ENCODE measurements around the gene GINS3. TPM values are rescaled to one million over a fixed set of nuclear protein-coding genes. Genes with fewer than 3 reads are reported as not detected.

GINS3 gene
- total RNA-seq, 1 experiment from 2014 or later = 16.4 TPM

GRCh38 chr16:58448890-58449289 is 56.6 kb downstream of the GINS3 start:
- Histone ChIP-seq H2BK120ac (ENCODE audit: low read depth, low read length, poor library complexity, severe bottlenecking) (no peak overlapping the region), H4K5ac (ENCODE audit: insufficient read length, low read depth, low read length) (no peak overlapping the region), H2BK20ac (ENCODE audit: low read depth, low read length, poor library complexity, severe bottlenecking) (no peak overlapping the region), H2BK12ac (ENCODE audit: insufficient read length, low read depth, low read length) (no peak overlapping the region), H4K20me1 (ENCODE audit: control insufficient read depth, insufficient read depth, insufficient read length) (no peaks in the 10 kb centered on the region), H3K14ac (ENCODE audit: insufficient read depth, low read length) (no peak overlapping the region), H2BK5ac (ENCODE audit: insufficient read length, low read length) (no peak overlapping the region), H3T11ph (ENCODE audit: low read length) (no peak overlapping the region), H3K4me1 (ENCODE audit: insufficient read depth, low read length) (no peaks in the 10 kb centered on the region), H2BK15ac (ENCODE audit: low read depth, low read length) (no peak overlapping the region), H3K4ac (ENCODE audit: low read depth, low read length) (no peak overlapping the region), H2AK5ac (ENCODE audit: insufficient read length, low read length) (no peak overlapping the region), H3K4me2 (ENCODE audit: insufficient read depth, insufficient read length, low read length) (no peak overlapping the region), H3K18ac (ENCODE audit: insufficient read length, low read depth, low read length) (no peak overlapping the region), H3K23ac (ENCODE audit: insufficient read length, low read depth, low read length) (no peak overlapping the region), H3K9ac (ENCODE audit: extremely low read depth, insufficient read length, low read length) (no peak overlapping the region), H4K8ac (replicated peaks; ENCODE audit: insufficient read length, low read depth, low read length) (no peak overlapping the region), H4K91ac (ENCODE audit: insufficient read length, low read depth, low read length) (no peak overlapping the region), H3K27me3 (ENCODE audit: insufficient read depth, low read length) (no peaks in the 10 kb centered on the region), H3K56ac (ENCODE audit: insufficient read length, low read depth, low read length) (no peak overlapping the region), H3K79me2 (ENCODE audit: insufficient read depth, low read length) (no peaks in the 10 kb centered on the region), H2AFZ (ENCODE audit: low read length) (no peak overlapping the region), H3K27ac (ENCODE audit: insufficient read length, low read depth, low read length) (no peak overlapping the region), H3K79me1 (ENCODE audit: insufficient read depth, low read depth, low read length, poor library complexity, severe bottlenecking) (no peaks in the 10 kb centered on the region), H3K9me3 (ENCODE audit: control insufficient read depth, low read depth, low read length) (no peaks in the 10 kb centered on the region), H3K23me2 (ENCODE audit: insufficient read length, low read depth, low read length, poor library complexity, severe bottlenecking) (no peaks in the 10 kb centered on the region)
- Mint-ChIP-seq H3K4me3 (no peak overlapping the region), H3K9me3 (no peaks in the 10 kb centered on the region; a peak in 1 of 5 replicates), H3K4me1 (peaks cover 0 to 5% of the 10 kb centered on the region in 2 experiments; a peak in 2 of 4 replicates), H3K36me3 (ENCODE audit: insufficient read depth in 1 of 3, low read depth in 3 of 3) (no peaks in the 10 kb centered on the region), H3K27ac (no peak overlapping the region; a peak in 1 of 7 replicates), H3K27me3 (ENCODE audit: low read depth) (peaks cover 50% of the 10 kb centered on the region)
- no peak for DNase-seq
- no peak for TF ChIP-seq CTCF (conservative IDR thresholded peaks at IDR 0.05)
- no CpG with 5 or more reads among the region's 2 CpGs for WGBS (ENCODE audit: extremely low coverage, insufficient read length, low lambda C conversion rate)
